Epithelial cell of esophagus (primary cell): ENCODE results near the gene PPM1L.
A peak's percentile ranks its signal among the peaks of the same experiment; 100 is the strongest.

ENCODE experiments used
- DNase-seq: peaks from one replicate; pipeline ENCODE4 v3.0.0; 2010; ENCODE audit warnings: low read depth
- H3K4me3 ChIP-seq: 2 replicates; pipeline ENCODE4 v1.5.1; 2011; ENCODE audit warnings: mild to moderate bottlenecking, low read length, control low read depth
- TF ChIP-seq, protein P1 (sequence below): IDR thresholded peaks from 2 replicates; pipeline ENCODE4 v1.5.1; 2011; ENCODE audit warnings: low read depth, mild to moderate bottlenecking, low read length, control low read depth, inconsistent platforms; ENCODE audit not compliant: insufficient read depth; ENCODE audit errors: missing control alignments

Gene PPM1L

DNA sequence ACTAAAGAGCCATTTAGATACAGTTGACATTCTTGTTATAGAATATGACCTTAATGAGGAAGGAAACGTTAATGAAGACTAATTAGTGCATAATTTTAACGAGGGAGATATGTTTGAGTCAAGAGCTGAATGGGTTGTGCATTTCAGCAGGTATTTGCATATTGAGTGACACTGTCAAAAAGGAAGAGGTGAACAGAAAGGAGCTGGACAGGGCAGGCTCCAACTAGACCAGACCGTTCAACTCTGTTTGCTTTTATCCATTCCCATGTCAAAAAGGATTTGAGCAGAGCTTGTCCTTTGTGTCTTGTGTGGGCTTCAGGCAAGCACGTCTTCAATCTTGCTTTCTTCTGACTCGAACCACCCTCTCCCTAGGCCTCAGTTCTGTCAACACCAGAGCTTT lies 308.4 kb downstream of the PPM1L start:
- no peak overlapping the region for H3K4me3 ChIP-seq
- TF ChIP-seq, protein P1, sequence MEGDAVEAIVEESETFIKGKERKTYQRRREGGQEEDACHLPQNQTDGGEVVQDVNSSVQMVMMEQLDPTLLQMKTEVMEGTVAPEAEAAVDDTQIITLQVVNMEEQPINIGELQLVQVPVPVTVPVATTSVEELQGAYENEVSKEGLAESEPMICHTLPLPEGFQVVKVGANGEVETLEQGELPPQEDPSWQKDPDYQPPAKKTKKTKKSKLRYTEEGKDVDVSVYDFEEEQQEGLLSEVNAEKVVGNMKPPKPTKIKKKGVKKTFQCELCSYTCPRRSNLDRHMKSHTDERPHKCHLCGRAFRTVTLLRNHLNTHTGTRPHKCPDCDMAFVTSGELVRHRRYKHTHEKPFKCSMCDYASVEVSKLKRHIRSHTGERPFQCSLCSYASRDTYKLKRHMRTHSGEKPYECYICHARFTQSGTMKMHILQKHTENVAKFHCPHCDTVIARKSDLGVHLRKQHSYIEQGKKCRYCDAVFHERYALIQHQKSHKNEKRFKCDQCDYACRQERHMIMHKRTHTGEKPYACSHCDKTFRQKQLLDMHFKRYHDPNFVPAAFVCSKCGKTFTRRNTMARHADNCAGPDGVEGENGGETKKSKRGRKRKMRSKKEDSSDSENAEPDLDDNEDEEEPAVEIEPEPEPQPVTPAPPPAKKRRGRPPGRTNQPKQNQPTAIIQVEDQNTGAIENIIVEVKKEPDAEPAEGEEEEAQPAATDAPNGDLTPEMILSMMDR, result no peak

DNA sequence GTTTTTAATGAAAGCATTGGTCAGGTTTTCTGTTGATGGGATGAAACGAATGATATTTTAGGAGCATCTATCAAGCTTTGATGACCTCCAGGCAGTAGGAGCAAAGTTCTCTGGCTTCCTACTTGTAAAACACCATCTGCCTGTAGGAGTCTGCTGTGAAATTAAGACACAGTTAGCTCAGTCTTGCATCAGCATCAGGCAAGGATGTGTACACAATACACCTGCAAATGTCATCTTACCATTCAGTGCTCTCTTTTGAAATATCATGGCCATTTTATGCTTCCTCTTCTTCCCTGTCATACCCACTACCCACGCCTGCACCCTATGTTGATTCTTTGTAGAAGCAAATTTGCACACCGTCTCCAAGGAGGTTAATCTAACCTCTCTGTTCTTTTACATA lies 310.9 kb downstream of the PPM1L start:
- no peak for DNase-seq
- H3K4me3 ChIP-seq, result no peak overlapping the region
- TF ChIP-seq, protein P1, result no peak

More for the DNA sequence above, 308.4 kb downstream of the PPM1L start:
- no peak for DNase-seq

GRCh38 chr3:161067335-161067734 lies 311.3 kb downstream of the PPM1L start:
- no peak for DNase-seq
- TF ChIP-seq, protein P1, result no peak
- no peak overlapping the region for H3K4me3 ChIP-seq

GRCh38 chr3:161069511-161070251 lies 313.6 kb downstream of the PPM1L start:
- TF ChIP-seq, protein P1, result no peak
- no peak overlapping the region for H3K4me3 ChIP-seq
- peak; percentile 84 for DNase-seq

DNA sequence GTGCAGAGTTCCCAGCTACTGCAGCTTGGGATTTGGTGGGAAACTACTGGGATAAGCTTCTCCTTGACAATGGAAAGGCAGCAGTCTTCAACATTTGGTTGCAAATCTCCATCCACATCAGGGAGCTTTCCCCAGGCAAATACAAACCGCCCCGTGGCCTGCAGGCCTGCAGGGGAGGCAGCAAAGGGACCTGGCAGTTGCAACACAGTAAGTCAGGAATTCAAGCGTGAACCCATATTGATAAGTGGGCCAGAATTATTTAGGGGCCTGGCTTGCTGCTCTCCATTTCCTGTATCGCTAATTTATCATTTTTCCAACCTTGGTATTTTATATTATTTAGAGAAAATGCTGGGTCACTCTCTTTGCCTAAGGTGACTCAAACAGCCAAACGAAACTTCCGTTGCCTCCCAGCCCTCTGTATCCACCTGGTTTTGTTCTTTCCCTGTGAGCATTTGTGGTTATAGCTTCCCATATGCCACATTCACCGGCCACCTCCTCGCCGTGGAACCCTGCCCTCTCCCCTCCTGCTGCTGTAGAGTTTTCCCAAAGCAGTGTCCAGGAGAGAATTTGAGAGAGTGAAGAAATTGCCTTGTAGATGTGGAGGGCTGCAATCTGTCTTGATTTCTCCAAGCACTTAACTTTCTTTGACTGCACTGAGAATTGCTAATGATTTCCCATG lies 314.4 kb downstream of the PPM1L start:
- TF ChIP-seq, protein P1, result no peak
- peak; percentile 25 for DNase-seq

GRCh38 chr3:161070980-161071663 lies 315.1 kb downstream of the PPM1L start:
- H3K4me3 ChIP-seq, result no peak overlapping the region
- no peak for DNase-seq
- TF ChIP-seq, protein P1, result no peak

More for the DNA sequence above, 314.4 kb downstream of the PPM1L start:
- no peak overlapping the region for H3K4me3 ChIP-seq
